GM20000 (cell line): Measurements from ENCODE around the gene DYNLT2.
A peak's percentile ranks its signal among the peaks of the same experiment; 100 is the strongest.

Experiments used
- DNase-seq: peaks from one replicate; pipeline ENCODE4 v3.0.0; 2012; ENCODE audit warnings: low spot score
- CTCF ChIP-seq: IDR thresholded peaks from 2 replicates; pipeline ENCODE4 v1.5.1; 2012; ENCODE audit warnings: mild to moderate bottlenecking, control low read depth; ENCODE audit errors: extremely low read depth, missing control alignments

Gene DYNLT2

GRCh38 chr6:169726963-169727362, 24.4 kb downstream of the DYNLT2 start:
- DNase-seq, result no peak
- TF ChIP-seq CTCF, result no peak

GRCh38 chr6:169726049-169726400, 25.3 kb downstream of the DYNLT2 start:
- TF ChIP-seq CTCF, result no peak

GRCh38 chr6:169725125-169726048, 26.0 kb downstream of the DYNLT2 start:
- DNase-seq, result no peak
- no peak for TF ChIP-seq CTCF

More at GRCh38 chr6:169726049-169726400, 25.3 kb downstream of the DYNLT2 start:
- DNase-seq, result no peak

GRCh38 chr6:169724494-169725124, 26.8 kb downstream of the DYNLT2 start, which contains the start of gene PHF10:
Gene PHF10, minus strand, starts transcription at chr6:169724500. Its CDS starts 569 bp downstream, at chr6:169723931.
- peak; percentile 92 for DNase-seq
- TF ChIP-seq CTCF, result no peak

- TF ChIP-seq CTCF, result no peak
- DNase-seq, result peak; percentile 88
Observed at GRCh38 chr6:169723991-169724493, 27.3 kb downstream of the DYNLT2 start.

- DNase-seq, result peak; percentile 78
- no peak for TF ChIP-seq CTCF
Observed at GRCh38 chr6:169723200-169723909, 28.0 kb downstream of the DYNLT2 start.
